UCSD-AML1 (cell line): ENCODE results near the gene LRRC3.

Experiments
- DNase-seq: peaks from one replicate; lab custom pipeline; 2025; ENCODE audit not compliant: unreplicated experiment; lab: John Stamatoyannopoulos, UW

LRRC3 gene

GRCh38 chr21:44456214-44456914 lies 1.1 kb downstream of the LRRC3 start:
- no peak for DNase-seq

GRCh38 chr21:44456915-44457736 lies 1.8 kb downstream of the LRRC3 start:
- no peak for DNase-seq

GRCh38 chr21:44458971-44459711 lies 3.8 kb downstream of the LRRC3 start:
- no peak for DNase-seq

GRCh38 chr21:44459712-44460440 lies 4.6 kb downstream of the LRRC3 start:
- no peak for DNase-seq

- DNase-seq = no peak
These were observed 5.1 kb downstream of the LRRC3 start for GRCh38 chr21:44460441-44460755.

DNA sequence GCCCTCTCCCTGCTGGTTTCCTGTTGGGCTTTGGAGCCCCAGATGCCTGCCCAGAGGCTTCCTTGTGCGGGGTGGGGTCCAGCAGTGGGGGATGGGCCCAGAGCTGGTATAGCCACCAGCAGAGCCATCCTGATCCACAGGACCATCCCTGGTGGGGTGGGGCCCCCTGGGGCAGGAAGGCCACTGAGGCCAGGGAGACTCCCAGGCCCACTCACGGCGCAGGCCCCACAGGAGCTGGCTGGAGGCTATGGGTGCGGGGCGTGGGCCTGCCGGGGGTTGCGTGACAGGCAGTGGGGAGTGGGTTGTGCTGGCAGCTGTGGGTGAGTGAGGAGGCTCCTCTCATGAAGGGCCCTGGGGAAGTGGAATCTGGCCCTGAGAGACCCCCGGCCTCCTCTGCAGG lies 5.7 kb downstream of the LRRC3 start:
- no peak for DNase-seq

- no peak for DNase-seq
These were observed 6.2 kb downstream of the LRRC3 start for GRCh38 chr21:44461464-44462001.

DNA sequence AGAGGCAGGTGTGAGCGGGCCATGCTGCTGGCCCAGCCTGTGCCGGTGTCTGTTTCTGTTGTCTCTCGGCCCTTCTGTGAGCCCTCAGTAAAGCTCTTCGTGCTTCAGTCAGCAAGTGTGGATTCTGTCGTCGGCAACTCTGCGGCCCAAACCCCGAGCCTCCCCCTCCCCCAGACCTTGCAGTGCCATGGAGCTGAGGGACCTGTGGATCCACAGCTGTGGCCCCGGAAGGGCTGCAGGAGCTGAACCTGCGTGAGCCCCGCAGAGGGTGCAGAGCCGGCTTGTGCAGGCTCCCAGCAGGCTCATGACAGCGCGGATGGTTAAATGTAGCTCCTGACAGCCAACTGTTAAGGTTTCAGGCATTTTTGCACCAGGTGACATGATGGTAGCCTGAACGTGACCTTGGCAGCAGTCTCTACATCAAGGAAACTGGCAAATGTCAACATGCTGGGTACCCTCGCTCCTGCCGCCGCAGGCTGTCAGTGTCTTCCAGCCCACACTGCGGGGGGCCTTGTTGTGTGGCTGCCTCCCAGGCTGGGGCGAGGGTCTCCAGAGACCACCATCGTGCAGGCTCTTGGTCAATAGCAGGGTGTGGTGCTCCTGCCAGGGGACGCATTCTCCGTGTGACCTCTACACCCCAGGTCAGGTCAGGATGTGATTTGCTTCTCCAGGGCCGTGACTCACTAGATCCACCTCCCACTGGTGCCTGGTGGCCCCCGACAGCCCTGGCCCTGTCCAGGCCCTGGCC lies 7.0 kb downstream of the LRRC3 start:
- DNase-seq = no peak

DNA sequence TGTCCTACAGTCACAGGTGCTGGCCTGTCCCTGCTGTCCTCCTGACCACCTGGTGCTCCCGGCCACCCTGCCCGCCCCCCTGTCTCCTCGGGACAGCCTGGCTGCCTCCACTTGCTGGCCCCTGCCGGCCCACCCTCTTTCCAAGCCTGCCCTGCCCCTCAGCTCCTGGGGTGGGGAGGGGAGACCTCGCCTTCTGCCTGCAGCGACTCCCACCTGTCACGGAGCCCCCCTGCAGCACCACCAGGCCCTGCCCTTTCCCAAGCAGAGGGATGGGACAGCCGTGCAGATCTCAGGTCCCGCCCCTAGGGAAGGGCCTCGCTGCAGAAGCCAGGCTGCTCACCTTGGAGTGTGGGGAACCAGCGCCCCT lies 7.5 kb downstream of the LRRC3 start:
- no peak for DNase-seq

DNA sequence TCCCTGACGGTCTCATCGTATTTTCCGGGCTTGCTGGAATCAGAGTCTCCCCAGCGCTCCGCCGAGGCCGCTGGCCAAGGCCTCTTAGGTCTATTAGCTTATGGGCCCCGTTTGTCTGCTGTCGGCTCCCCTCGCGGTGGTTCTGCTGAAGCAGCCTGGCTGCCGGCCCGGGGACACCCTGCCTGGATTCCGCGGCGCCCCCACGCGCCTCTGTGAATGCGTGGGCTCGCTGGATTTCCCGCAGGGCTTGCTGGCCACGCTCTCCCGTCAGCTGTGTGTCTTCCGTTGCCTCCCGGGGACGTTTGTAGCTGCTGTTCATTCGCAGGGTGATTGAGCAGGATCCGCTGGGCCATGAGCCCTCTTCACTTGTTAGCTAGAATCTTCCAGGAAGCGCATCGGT lies 8.4 kb downstream of the LRRC3 start:
- DNase-seq = no peak

DNA sequence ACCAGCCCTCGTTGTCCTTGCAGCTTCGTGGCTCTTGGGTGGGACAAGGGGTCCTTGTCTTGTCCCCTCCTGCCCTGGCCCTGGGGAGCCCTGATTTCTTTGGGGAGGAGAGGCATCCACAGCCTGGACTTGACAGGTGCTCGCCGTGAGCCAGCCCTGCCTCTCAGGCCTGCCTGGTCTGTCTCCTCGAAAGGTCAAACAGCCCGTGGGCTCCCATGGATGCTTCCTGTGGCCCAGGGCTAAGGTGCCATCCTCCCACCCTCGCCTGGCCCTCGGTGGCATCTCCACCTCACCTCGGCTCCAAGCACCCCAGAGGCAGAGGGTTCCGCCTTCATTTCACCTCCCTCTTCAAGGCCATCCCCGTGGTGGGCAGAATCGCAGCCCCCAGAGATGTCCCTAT lies 9.0 kb downstream of the LRRC3 start:
- DNase-seq = no peak

GRCh38 chr21:44466351-44466954 lies 11.1 kb downstream of the LRRC3 start:
- no peak for DNase-seq

DNA sequence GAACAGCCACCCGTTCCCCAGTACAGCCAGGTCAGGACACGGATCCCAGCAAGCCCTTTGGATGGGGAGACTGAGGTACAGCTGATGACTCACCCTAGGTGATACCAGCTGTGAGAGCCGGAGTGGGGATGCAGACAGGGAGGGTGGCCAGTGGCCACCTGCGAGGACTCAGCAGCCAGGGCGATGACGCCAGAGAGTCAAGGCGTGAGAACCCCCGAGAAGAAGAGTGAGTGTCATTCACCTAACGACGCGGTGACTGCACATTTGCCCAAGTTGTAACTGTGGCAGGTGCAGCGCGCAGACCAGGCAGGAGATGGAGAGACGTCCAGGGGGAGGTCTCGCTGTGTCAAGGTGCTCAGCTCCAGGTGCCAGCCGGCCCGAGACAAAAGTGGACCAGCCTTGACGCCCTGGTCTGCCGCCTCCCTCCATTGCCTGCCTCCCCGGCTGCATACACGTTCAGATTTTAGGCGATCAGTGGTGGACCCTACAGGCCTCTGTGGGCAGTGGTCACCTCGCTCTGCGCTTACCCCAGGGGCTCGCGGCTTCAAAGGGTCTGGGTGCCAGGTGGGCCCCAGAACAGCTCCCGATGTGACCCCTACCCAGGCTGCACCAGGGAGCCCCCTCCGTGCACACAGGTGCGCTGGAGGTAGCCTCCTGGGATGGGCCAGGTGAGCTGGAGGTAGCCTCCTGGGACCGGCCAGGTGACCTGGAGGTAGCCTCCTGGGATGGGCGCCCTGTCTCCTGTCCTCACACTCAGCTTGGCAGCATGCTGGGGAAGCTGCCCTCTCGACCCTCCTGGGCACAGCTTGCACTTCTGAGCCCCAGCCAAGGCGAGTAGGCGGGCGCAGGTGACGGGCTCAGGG lies 11.9 kb downstream of the LRRC3 start:
- no peak for DNase-seq

DNA sequence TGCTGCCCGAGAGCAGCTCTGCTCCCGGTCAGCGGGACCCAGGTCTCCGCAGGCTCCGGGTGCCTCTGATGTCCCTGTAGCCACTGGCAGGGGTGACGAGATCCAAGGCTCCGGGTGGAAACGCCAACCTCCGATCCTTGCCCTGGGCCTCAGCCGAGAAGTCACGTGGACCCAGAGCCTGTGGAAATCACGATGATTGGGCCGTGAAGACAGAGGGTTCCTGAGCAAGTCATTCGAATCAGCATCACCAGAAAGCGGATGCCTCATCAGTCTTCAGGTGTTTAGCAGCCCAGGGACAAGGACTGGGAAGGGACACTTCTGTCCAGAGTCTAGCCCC lies 12.5 kb downstream of the LRRC3 start:
- no peak for DNase-seq

DNA sequence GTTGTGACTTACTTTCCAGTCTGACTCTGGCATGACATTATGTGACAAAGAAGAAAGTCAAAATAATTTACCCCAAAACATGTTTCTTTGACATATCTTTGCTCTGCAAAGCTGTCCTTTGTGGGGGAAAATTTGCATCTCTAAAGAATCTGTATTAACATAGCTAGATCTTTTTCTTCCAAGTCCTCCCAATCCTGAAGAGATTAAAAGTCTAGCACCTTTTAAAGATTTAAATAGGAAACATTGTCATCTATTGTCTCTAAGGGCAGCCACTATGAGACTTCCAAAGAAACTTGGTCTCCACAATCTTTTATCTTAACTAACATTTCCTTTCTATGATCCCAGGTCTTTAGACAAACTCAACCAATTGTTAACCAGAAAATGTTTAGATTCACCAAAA lies 16.0 kb downstream of the LRRC3 start:
- no peak for DNase-seq

DNA sequence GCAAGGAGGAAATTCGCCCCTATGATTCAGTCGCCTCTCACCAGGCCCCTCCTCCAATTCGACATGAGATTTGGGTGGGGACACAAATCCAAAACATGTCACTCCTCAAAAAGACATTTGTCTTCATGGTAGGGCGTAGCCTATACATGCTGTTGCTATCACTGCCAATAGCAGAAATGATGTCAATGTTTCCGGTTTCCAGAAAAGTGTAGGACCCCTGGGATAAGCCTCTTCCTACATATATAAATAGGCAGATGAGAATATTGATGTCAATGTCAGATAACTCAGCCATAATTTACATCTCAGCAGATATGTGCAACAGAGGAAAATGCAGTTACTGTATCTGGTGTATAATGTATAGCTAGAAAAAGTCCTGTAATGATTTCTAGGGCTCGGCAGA lies 16.7 kb downstream of the LRRC3 start:
- DNase-seq = no peak

DNA sequence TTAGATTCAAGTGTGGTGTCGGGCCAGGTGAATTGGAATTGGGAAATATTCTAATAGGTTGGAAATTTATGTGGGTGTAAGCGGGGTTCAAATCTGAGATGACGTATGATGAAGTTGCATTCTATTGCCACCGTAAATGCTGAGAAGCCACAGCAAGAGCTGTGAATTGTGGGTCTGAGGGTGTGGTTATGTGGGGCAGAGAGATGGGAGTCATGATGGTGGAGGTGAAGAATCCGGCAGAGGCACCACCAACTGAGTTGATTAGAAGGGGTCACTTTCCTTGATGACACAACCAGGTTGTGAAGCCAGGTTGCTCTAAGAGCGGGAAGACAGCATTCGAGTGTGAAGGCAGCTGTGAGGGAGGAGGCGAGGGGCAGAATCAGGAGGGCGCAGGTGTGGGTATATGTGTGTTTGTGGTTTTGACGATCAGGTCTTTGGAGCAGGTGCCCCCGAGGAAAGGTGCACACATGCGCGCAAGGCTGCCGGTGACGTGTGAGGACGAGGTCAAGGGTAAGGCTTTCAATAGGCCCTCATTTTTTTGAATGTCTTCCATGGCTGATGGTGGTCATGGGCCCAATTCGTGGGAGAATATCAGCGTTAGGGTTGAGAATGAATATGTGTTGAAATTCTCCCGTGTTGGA lies 18.7 kb downstream of the LRRC3 start:
- DNase-seq = no peak

- DNase-seq = no peak
These were observed 20.0 kb downstream of the LRRC3 start for GRCh38 chr21:44475266-44475845.
